ENCODE measurements around the gene DEFB112. TPM values are rescaled to one million over a fixed set of nuclear protein-coding genes. Genes with fewer than 3 reads are reported as not detected.

Gene DEFB112
- total RNA-seq, 1 donor from 2014 or later, result not detected

- DNase-seq (ENCODE audit: low read depth, low spot score), result no peak
Observed at GRCh38 chr6:50003139-50003538, 46.6 kb downstream of the DEFB112 start.

- no peak for DNase-seq (ENCODE audit: low read depth, low spot score)
Observed at GRCh38 chr6:49995278-49995677, 54.5 kb downstream of the DEFB112 start.

Other genes with a start within 250 kb of the DEFB112 start
- gene CRISP1, start 183.4 kb downstream of the DEFB112 start, total RNA-seq, result not detected in 2 replicates
- not detected in 2 replicates for gene DEFB114, start 85.8 kb downstream of the DEFB112 start, total RNA-seq
- gene DEFB113, start 80.3 kb downstream of the DEFB112 start, total RNA-seq, result not detected in 2 replicates
- gene DEFB110, start 27.9 kb downstream of the DEFB112 start, total RNA-seq, result not detected in 2 replicates